Ishikawa (cell line): ENCODE results near the gene BIK.

Source experiments
- EGR1 ChIP-seq: IDR thresholded peaks from 2 replicates; pipeline ENCODE4 v1.6.1; 2012
- EP300 ChIP-seq: IDR thresholded peaks from 2 replicates; pipeline ENCODE4 v1.6.1; 2012; ENCODE audit warnings: borderline replicate concordance
- TAF1 ChIP-seq: IDR thresholded peaks from 2 replicates; pipeline ENCODE4 v1.6.1; 2012; ENCODE audit warnings: low read depth, mild to moderate bottlenecking

DNA sequence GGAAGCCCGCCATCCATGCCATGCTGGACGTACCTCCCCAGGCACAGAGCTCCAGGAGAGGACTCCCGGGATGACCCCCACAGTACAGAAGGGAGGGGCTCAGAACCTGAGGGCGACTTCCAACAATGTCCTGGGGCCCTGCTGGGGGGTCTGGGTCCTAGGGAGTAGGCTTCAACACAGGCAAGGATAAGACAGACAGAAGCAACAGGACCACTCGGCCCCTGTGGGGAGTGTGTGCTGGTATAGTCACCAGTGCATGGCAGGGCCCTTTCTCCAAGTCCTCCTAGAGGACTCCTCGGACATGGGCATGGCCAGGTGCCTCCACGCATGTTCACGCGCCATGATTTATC, 59.6 kb downstream of the BIK start:
- no peak for TF ChIP-seq EP300
- TF ChIP-seq TAF1 = no peak
- no peak for TF ChIP-seq EGR1
